Right cardiac atrium (tissue), 5 donors: ENCODE data around the gene GAS6. TPM values are rescaled to one million over a fixed set of nuclear protein-coding genes. Genes with fewer than 3 reads are reported as not detected.
A peak's percentile ranks its signal among the peaks of the same experiment; 100 is the strongest.
"Not testable (repeated sequence)": the region's sequence is repeated elsewhere in the genome, so short reads cannot be mapped to it uniquely, and the experiment has no call there.

Experiments
- ATAC-seq, 2 donors: fragments of 200-7000 bp; cut with Tn5 transposase; one replicate each; pipeline versions ENCODE4 v1.8.0 to v1.9.1; 2020; ENCODE audit warnings: moderate library complexity in 2 of 2, mild to moderate bottlenecking in 1 of 2
- DNase-seq, 3 donors: peaks; one replicate each; pipeline ENCODE4 v3.0.0-alpha.2; 2020
- H3K27ac ChIP-seq: one replicate; pipeline ENCODE4 v1.5.1; 2013; ENCODE audit warnings: mild to moderate bottlenecking, low read length, control low read depth, moderate library complexity
- H3K27me3 ChIP-seq: one replicate; pipeline ENCODE4 v1.6.1; 2013; ENCODE audit not compliant: control insufficient read depth, insufficient read depth
- H3K4me1 ChIP-seq: one replicate; pipeline ENCODE4 v1.6.1; 2013; ENCODE audit warnings: low read length; ENCODE audit not compliant: control insufficient read depth, insufficient read depth
- H3K4me3 ChIP-seq: one replicate; pipeline ENCODE4 v1.5.1; 2013; ENCODE audit warnings: low read length, control low read depth
- H3K9me3 ChIP-seq: one replicate; pipeline ENCODE4 v1.6.1; 2013; ENCODE audit warnings: low read length; ENCODE audit not compliant: control insufficient read depth
- WGBS: extraction: QIAGEN DNeasy Blood & Tissue Kit; methylation state at CpG from one replicate; pipeline ENCODE4 v1.1.7; 2013; 5-methylcytosine and 5-hydroxymethylcytosine counted together
- intact Hi-C, 4 donors: fragments of 100-400 bp; cut with DNase I; formaldehyde crosslinking; loops; one replicate each; pipeline versions ENCODE4 v1.11.0 to v1.14.0; 2022 to 2023
- polyA plus RNA-seq: library from polyadenylated mRNA; stranded (reverse); fragments of 200-250 nt; gene quantifications from one replicate; pipeline ENCODE4 v1.2.3, GENCODE V29; 2013
- total RNA-seq, 4 donors: library from RNA; stranded (reverse); fragmentation: NEBNext Ultra II Directional; extraction: Animal tissue kit (Norgen Biotek cat#: 25700); gene quantifications; one replicate each; pipeline ENCODE4 v1.2.1, GENCODE V29; 2021
- donor health status: healthy with polysubstance abuse.
- donor health status: DM: no; HTN: yes; CAD: no.
- donor health status: DM: no; HTN: no; CAD: no.
- donor health status: DM: no; HTN: yes; CAD: no; lungs with severe emphysema.
- donor health status: DM: yes; HTN: yes; CAD: no.

Gene GAS6
- total and polyA plus RNA-seq, 5 donors = 197 to 273 (median 205) TPM

DNA sequence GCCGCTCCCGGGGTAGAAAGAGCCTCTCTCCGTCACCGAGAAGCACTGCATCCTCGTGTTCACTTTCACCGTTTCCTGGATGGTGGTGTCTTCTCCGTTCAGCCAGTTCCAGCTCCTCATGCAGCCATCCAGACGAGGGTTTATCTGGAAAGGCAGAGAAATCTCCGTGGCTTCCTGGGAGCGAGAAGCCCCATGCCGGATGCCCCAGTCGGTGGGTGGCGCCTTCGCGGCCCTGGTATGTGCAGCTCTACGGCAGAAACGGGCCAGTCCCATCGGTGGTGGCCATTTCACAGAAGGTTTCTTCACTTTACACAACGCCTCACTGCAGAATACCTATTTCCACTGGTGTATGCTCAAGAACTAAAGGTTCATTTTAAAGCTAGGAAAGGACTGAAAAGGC is 36.9 kb downstream of the GAS6 start:
- H3K27ac ChIP-seq = no peak overlapping the region
- ATAC-seq (no peak), DNase-seq (peak in 2 of 3 donors; percentile 9 to 34)
- intact Hi-C loops = no loop called here
- no peak overlapping the region for H3K4me3 ChIP-seq
- 94% methylated on average over 19 of the region's 19 CpGs for WGBS
- H3K9me3 ChIP-seq = no peaks in the 10 kb centered on the region
- H3K27me3 ChIP-seq = no peaks in the 10 kb centered on the region
- peaks cover under 1% of the 10 kb centered on the region for H3K4me1 ChIP-seq

DNA sequence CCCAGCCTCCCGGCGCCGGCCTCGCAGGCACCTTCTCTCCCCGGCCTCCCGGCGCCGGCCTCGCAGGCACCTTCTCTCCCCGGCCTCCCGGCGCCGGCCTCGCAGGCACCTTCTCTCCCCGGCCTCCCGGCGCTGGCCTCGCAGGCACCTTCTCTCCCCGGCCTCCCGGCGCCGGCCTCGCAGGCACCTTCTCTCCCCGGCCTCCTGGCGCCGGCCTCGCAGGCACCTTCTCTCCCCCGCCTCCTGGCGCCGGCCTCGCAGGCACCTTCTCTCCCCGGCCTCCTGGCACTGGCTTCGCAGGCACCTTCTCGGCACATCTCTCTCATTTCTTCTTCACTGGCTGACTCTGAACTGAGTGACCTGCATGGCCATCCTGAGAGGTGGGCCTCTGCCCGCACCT is 37.4 kb downstream of the GAS6 start:
- H3K4me3 ChIP-seq, H3K27ac ChIP-seq, H3K4me1 ChIP-seq, ATAC-seq, H3K27me3 ChIP-seq, H3K9me3 ChIP-seq, intact Hi-C loops: not testable (repeated sequence)
- peak in 1 of 3 donors; percentile 17 for DNase-seq
- WGBS = 93% methylated on average over 33 of the region's 35 CpGs

DNA sequence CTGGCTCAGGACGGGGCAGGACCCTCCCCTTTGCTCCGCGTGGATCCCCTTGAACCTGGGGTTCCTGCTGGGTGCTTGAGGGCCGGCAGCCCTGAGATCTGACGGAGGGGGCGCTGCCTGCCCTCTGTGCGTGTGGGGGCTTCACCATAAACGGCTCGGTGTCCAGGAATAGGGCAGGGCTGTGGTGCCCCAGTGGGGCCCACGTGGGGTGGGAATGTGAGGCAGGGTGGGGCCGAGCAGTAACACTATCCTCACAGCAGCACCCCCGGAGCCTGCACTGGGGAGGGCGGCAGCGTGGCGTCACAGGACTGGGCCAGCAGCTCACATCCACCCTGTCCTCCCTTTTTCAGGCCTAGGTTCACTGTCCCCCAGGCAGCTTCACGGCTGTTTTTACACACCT is 38.0 kb downstream of the GAS6 start:
- DNase-seq = peak in 1 of 3 donors; percentile 53
- H3K27ac ChIP-seq = no peak overlapping the region
- no peaks in the 10 kb centered on the region for H3K27me3 ChIP-seq
- peaks cover 7% of the 10 kb centered on the region for H3K4me1 ChIP-seq
- H3K4me3 ChIP-seq = no peak overlapping the region
- no peaks in the 10 kb centered on the region for H3K9me3 ChIP-seq
- 77% methylated on average over 16 of the region's 16 CpGs for WGBS
- ATAC-seq = no peak
- intact Hi-C loops = no loop called here

DNA sequence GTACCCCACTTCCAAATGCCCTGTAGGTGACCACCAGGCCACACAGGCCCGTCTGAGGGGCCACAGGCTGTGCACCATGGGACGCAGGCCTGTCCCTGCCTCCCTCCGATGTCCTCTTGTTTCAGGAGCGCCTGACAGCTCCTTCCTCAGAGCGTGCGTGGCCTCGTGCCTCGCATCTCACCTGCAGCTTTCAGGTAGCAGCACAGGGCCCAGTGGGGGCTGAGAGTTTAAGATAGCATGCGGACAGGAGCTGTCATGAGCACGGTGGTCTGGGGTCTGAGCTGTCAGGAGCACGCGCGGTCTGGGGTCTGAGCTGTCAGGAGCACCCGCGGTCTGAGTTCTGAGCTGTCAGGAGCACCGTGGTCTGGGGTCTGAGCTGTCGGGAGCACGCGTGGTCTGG is 40.1 kb downstream of the GAS6 start:
- 94% methylated on average over 19 of the region's 19 CpGs for WGBS

DNA sequence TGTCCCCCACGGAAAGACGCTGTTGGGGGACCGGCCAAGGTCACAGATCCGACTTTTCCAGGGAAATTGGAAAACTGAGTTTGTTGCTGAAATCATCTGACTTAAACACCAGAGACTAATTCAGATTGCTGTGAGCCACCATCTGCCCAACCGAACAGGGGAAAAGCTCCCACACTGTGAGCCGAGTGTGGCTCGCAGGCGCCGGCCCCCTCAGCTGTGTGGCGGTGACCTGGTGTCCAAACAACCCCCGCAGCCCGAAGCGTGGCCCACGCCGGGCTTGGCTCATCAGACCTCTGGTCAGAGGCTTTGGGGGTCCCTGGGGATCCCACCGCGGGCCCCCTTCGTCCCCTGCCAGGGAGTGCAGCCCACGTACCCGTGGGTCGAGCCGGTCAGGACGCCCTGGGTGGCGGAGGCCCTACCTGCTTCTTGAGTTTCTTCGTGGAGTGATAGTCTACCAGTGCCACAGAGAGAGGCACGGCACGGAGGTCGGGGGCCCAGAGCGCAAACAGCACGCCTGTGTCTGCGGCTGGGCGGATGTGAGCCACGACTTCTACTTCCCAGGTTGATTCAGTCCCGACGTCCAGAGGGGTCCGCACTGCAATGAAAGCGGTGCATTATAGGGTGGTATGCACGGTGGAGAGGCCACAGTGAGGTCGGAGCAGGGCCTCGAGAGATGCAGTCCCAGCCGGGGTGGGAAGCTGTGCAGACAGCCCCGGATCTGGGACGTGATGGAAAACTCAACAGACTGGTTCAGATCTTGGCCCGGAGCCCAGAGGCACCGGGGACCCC is 40.7 kb downstream of the GAS6 start:
- Histone ChIP-seq H3K4me1 (peaks cover 7% of the 10 kb centered on the region), H3K27ac (no peak overlapping the region), H3K27me3 (no peaks in the 10 kb centered on the region), H3K9me3 (no peaks in the 10 kb centered on the region), H3K4me3 (no peak overlapping the region)
- DNase-seq (peak in 2 of 3 donors; percentile 50 to 59), ATAC-seq (no peak)
- WGBS = 91% methylated on average over 45 of the region's 45 CpGs
- intact Hi-C loops = loop anchor here in 1 of 4 donors (5.0 kb wide), 1 partner anchor 39 kb away; the partner anchor contains the start of gene GAS6

More for the DNA sequence above, 40.1 kb downstream of the GAS6 start:
- peaks cover 7% of the 10 kb centered on the region for H3K4me1 ChIP-seq
- ATAC-seq (no peak), DNase-seq (peak in 1 of 3 donors; percentile 37)
- H3K4me3 ChIP-seq = no peak overlapping the region
- H3K27ac ChIP-seq = no peak overlapping the region
- no peaks in the 10 kb centered on the region for H3K9me3 ChIP-seq
- intact Hi-C loops = loop anchor here in 1 of 4 donors (5.0 kb wide), 1 partner anchor 39 kb away; the partner anchor contains the start of gene GAS6
- H3K27me3 ChIP-seq = no peaks in the 10 kb centered on the region

DNA sequence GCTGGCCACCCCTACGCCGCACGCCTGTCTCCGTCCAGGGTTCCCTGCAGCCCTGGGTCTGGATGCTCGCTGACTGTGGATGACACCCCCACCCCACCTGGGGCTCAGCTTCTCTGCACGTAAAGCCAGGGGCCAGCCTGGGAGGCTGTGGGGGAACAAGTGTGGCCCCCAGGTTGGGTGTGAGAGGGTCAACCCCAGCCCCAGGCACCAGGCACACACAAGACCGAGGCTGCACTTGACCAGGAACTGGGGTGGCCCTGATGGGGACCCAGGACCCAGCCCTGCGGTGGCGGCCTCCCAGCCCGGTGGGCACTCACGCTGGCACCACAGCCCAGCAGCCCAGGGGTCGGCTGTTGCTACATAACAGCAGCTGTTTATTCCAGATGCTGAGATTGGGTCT is 41.6 kb downstream of the GAS6 start:
- Histone ChIP-seq H3K4me3 (no peak overlapping the region), H3K27ac (no peak overlapping the region), H3K9me3 (no peaks in the 10 kb centered on the region), H3K4me1 (peaks cover 8% of the 10 kb centered on the region), H3K27me3 (no peaks in the 10 kb centered on the region)
- WGBS = 97% methylated on average over 12 of the region's 12 CpGs
- DNase-seq (peak in 2 of 3 donors; percentile 43 to 65), ATAC-seq (no peak)
- intact Hi-C loops = loop anchor here in 1 of 4 donors (5.0 kb wide), 1 partner anchor 40 kb away; the partner anchor contains the start of gene GAS6

DNA sequence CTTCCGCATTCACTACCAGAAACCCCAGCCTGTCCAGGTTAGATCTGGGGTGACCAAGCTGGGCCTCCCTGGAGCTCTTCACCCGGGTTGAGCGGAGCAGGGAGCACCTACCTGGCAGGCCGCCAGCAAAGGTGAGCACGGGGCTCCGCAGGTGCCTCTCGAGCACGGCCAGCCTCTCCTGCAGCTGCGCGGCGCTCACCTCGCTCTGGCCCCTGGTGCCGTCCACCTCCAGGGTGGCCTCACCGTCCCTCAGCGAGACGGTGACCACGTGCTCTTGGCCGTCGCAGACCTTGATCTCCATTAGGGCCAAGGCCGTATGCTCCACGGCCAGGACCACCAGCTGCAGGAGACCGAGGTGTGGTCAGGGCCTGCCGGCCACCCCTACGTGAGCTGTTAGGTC is 42.0 kb downstream of the GAS6 start:
- H3K27me3 ChIP-seq = no peaks in the 10 kb centered on the region
- peaks cover 8% of the 10 kb centered on the region for H3K4me1 ChIP-seq
- DNase-seq = peak in 2 of 3 donors; percentile 57 to 77
- ATAC-seq = no peak
- intact Hi-C loops = loop anchor here in 1 of 4 donors (5.0 kb wide), 1 partner anchor 40 kb away; the partner anchor contains the start of gene GAS6
- WGBS = 93% methylated on average over 24 of the region's 24 CpGs
- H3K27ac ChIP-seq = peak overlapping the region; percentile 71
- H3K4me3 ChIP-seq = no peak overlapping the region
- no peaks in the 10 kb centered on the region for H3K9me3 ChIP-seq

DNA sequence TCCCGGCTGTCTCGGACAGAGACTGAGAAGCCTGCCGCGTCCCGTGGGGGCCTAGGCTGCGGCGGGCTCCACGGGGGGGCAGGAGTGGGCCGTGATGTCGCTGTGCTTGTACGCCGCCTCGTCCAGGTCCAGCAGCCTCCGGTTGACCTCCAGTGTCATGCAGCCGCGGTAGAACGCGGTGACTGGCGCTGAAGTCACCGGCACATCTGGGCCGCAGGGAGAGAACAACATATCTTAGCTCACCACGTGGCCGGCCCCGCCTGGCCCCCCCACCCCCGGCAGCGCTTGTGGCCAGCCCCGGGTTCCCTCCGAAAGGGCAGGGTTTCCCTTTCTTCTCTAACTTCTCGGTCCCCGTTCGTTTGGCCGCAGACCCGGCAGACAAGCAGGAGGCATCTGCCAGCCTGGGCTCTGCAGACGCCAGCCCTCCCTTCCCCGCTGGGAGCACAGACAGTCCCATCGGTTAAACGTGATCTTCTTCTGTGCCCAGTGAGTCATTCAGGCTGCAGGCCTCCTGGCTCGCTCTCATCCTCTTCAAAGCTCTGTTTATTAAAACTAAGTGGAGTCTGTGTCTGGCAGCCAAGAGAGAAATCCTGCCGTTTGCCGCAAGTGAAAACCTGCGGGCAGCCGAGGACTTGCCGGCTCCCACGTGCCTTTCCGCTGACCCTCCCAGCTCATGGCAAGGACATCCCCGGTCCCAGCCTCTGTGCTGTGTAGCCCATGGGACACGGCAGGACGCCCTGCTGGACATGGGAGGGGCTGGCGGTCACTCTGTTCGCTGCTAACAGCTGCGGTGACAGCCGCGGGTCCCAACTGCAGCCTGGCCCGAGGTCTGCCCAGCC is 42.8 kb downstream of the GAS6 start:
- H3K27ac ChIP-seq = peak overlapping the region; percentile 71
- H3K9me3 ChIP-seq = no peaks in the 10 kb centered on the region
- no peak overlapping the region for H3K4me3 ChIP-seq
- no peaks in the 10 kb centered on the region for H3K27me3 ChIP-seq
- intact Hi-C loops = loop anchor here in 1 of 4 donors (5.0 kb wide), 1 partner anchor 41 kb away; the partner anchor contains the start of gene GAS6
- WGBS = 21% methylated on average over 54 of the region's 54 CpGs
- H3K4me1 ChIP-seq = peaks cover 8% of the 10 kb centered on the region
- DNase-seq (peak; percentile 77 to 89 (median 89)), ATAC-seq (peak; percentile 73 to 74)

DNA sequence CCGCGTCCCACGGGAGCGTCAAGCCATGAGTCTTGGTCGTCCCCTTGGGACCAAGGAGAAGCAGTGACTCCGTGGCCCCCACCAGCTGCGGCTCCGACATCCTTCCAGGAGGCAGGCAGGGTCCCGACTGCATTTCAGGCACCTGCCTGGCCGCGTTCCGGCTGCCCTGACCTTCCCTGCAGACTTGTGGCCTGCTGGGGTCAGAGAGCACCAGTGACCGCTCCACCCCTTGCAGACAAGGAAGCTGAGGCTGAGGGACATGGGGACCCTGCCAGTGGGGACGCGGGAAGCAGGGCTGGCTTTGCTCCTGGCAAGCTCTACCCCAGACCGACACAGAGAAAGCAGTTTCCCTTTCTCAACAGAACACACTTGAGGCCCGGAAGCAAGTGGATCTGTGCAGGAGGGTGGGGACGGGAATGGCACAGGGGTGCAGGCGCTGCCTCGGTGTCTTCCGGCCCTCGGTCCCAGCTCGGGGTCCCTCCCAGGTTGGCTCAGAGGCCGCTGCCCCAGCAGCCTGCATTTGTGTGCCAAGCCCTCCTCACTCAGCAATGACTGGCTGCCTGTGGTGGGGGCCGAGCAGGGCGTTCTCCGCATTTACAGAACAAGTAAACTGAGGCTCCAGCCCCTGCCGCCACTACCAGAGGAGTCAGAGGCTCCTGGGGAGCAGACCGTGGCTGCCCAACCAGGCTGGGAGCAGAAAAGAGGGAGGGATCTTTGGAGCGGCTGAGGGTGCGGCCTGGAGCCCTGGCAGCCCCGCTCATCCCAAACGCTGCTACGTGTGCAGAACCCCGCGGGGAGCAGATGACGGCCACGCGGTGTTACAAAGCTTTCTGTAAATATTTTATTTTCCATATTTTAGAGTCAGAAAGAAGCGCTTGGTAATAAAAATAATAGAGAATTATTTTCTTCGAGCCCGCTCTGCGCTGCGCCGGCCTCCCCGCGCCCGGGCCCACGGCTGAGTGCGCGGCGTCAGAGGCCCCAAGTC is 43.9 kb downstream of the GAS6 start:
- H3K27ac ChIP-seq = peak overlapping the region; percentile 52
- peak; percentile 26 to 65 (median 61) for DNase-seq
- no peaks in the 10 kb centered on the region for H3K27me3 ChIP-seq
- 81% methylated on average over 52 of the region's 52 CpGs for WGBS
- no peak overlapping the region for H3K4me3 ChIP-seq
- no peaks in the 10 kb centered on the region for H3K9me3 ChIP-seq
- intact Hi-C loops = loop anchor here (5.0 to 10.0 kb wide), 5 partner anchors 42 to 407 kb away; partner anchors contain the start of gene GAS6 (in 1 of the 4)
- no peak for ATAC-seq
- peaks cover 8% of the 10 kb centered on the region for H3K4me1 ChIP-seq

DNA sequence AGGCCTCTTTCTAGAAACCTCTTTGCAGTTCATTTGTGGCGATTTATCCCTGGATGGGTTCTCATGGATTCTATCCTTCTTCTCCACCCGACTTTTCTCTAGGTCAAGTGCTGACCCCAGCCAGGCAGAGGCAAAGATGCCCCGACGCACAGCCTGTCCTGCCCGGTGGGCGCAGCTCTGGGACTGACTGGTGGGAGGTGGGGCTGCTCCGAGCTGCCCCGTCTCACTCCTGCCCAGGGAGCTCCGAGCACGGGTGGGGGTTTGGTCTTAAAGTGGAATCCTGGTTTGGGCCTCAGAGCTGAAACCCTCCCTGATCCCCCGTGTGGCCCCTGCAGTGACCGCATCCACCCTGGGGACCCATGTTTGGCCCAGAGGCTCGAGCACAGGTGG is 44.5 kb downstream of the GAS6 start:
- H3K4me3 ChIP-seq = no peak overlapping the region
- ATAC-seq = no peak
- H3K27me3 ChIP-seq = no peaks in the 10 kb centered on the region
- no peaks in the 10 kb centered on the region for H3K9me3 ChIP-seq
- 83% methylated on average over 13 of the region's 13 CpGs for WGBS
- peak in 2 of 3 donors; percentile 24 to 51 for DNase-seq
- intact Hi-C loops = loop anchor here (5.0 to 10.0 kb wide), 4 partner anchors 63 to 408 kb away; no protein-coding TSS in a partner anchor
- H3K27ac ChIP-seq = no peak overlapping the region
- H3K4me1 ChIP-seq = peaks cover 8% of the 10 kb centered on the region
